Measurements from ENCODE around the gene CDH13.

DNA sequence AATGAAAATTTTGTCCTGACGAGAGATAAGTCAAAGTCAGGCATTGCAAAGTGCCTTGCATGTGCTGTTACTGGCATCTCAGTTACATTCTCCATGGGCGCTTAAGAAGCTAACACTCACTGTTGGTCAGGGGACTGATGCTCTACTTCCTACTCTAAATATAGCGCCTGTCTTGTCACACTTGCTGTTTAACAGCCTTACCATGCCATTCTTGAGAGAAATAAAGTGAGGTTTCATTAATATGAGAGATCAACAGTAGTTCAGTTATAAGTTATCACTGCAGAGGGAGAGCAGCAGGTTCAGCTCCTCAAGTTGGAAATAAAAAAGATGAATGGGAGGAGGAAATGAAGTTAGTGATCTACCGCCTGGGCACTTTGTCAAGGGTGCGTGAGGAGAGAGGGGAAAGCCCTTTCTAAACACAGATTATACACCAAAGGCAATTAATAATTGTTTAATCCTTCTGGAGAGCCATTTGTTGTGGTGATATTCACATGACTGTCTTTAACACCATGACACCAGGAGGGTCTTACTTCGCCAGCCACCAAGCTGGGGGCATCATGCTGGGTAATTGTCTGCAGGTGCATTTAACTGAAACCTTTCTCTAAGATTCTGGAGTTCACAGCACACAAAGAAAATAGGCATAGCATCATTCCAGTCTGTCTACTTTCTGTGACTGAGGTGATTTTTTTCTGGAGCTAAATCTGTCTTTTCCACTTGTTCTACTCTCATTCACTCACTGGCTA, 612.4 kb downstream of the CDH13 start:
- TF ChIP-seq POLR2A (IDR thresholded peaks at IDR 0.05), result no peak
- TF ChIP-seq, protein P1, sequence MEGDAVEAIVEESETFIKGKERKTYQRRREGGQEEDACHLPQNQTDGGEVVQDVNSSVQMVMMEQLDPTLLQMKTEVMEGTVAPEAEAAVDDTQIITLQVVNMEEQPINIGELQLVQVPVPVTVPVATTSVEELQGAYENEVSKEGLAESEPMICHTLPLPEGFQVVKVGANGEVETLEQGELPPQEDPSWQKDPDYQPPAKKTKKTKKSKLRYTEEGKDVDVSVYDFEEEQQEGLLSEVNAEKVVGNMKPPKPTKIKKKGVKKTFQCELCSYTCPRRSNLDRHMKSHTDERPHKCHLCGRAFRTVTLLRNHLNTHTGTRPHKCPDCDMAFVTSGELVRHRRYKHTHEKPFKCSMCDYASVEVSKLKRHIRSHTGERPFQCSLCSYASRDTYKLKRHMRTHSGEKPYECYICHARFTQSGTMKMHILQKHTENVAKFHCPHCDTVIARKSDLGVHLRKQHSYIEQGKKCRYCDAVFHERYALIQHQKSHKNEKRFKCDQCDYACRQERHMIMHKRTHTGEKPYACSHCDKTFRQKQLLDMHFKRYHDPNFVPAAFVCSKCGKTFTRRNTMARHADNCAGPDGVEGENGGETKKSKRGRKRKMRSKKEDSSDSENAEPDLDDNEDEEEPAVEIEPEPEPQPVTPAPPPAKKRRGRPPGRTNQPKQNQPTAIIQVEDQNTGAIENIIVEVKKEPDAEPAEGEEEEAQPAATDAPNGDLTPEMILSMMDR (IDR thresholded peaks at IDR 0.05), result no peak

All from Peyer's patch (tissue), 4 donors.